HL-60 (cell line): ENCODE results near the gene B3GALT5.

Experiments
- CTCF ChIP-seq: IDR thresholded peaks from one replicate; pipeline ENCODE4 v1.5.1; 2011; ENCODE audit warnings: low read length, control low read depth, inconsistent platforms; ENCODE audit not compliant: insufficient read depth
- GABPA ChIP-seq: IDR thresholded peaks from 2 replicates; pipeline ENCODE4 v1.6.1; 2012; ENCODE audit warnings: low read depth
- POLR2AphosphoS5 ChIP-seq: IDR thresholded peaks from 2 replicates; pipeline ENCODE4 v1.6.1; 2012; ENCODE audit warnings: low read depth
- REST ChIP-seq: IDR thresholded peaks from 2 replicates; pipeline ENCODE4 v1.6.1; 2012; ENCODE audit warnings: low read depth; ENCODE audit not compliant: insufficient replicate concordance

GRCh38 chr21:39630191-39630591 is 17.5 kb downstream of the B3GALT5 start:
- TF ChIP-seq POLR2AphosphoS5 (no peak), CTCF (no peak), REST (no peak), GABPA (no peak)
